HEK293T (cell line): ENCODE data around the gene FHAD1.

Source experiments
- CTCF ChIA-PET: fragments of 350-600 bp; formaldehyde crosslinking; extraction: SDS; loops from one replicate; lab custom pipeline; 2021; ENCODE audit warnings: antibody characterized with exemption, inconsistent platforms; lab: Yijun Ruan, JAX
- POLR2A ChIA-PET: fragments of 350-600 bp; formaldehyde crosslinking; extraction: SDS; loops from one replicate; lab custom pipeline; 2020; ENCODE audit warnings: antibody characterized with exemption, inconsistent platforms; lab: Yijun Ruan, JAX
- DNase-seq: peaks from one replicate; pipeline ENCODE4 v3.0.0; 2012; ENCODE audit warnings: mixed read lengths; ENCODE audit errors: extremely low spot score
- ARNT ChIP-seq: fragments of 450-650 bp; IDR thresholded peaks from 2 replicates; pipeline ENCODE4 v1.6.1; 2017; ENCODE audit warnings: mild to moderate bottlenecking
- BHLHE40 ChIP-seq: fragments of 450-650 bp; IDR thresholded peaks from 2 replicates; pipeline ENCODE4 v1.6.1; 2016; ENCODE audit warnings: mild to moderate bottlenecking, moderate library complexity, borderline replicate concordance
- CTBP1 ChIP-seq: fragments of 450-650 bp; IDR thresholded peaks from 2 replicates; pipeline ENCODE4 v1.6.1; 2016; ENCODE audit warnings: borderline replicate concordance
- ELF4 ChIP-seq: fragments of 450-650 bp; IDR thresholded peaks from 2 replicates; pipeline ENCODE4 v1.6.1; 2017; ENCODE audit warnings: antibody characterized with exemption
- FOXA1 ChIP-seq: fragments of 450-650 bp; IDR thresholded peaks from 2 replicates; pipeline ENCODE4 v1.6.1; 2016; ENCODE audit warnings: mild to moderate bottlenecking
- FOXK2 ChIP-seq: fragments of 450-650 bp; IDR thresholded peaks from 2 replicates; pipeline ENCODE4 v1.6.1; 2016; ENCODE audit warnings: mild to moderate bottlenecking
- FOXM1 ChIP-seq: fragments of 450-650 bp; IDR thresholded peaks from 2 replicates; pipeline ENCODE4 v1.6.1; 2017; ENCODE audit warnings: mild to moderate bottlenecking, borderline replicate concordance
- HDGF ChIP-seq: fragments of 450-650 bp; IDR thresholded peaks from 2 replicates; pipeline ENCODE4 v1.6.1; 2017; ENCODE audit warnings: antibody characterized with exemption, borderline replicate concordance
- L3MBTL2 ChIP-seq: fragments of 450-650 bp; conservative IDR thresholded peaks from 2 replicates; pipeline ENCODE4 v1.6.1; 2016; ENCODE audit warnings: mild to moderate bottlenecking
- LEF1 ChIP-seq: fragments of 450-650 bp; IDR thresholded peaks from 2 replicates; pipeline ENCODE4 v1.6.1; 2017; ENCODE audit warnings: mild to moderate bottlenecking, borderline replicate concordance
- NFRKB ChIP-seq: fragments of 450-650 bp; IDR thresholded peaks from 2 replicates; pipeline ENCODE4 v1.6.1; 2016; ENCODE audit warnings: mild to moderate bottlenecking, moderate library complexity
- PKNOX1 ChIP-seq: fragments of 450-650 bp; IDR thresholded peaks from 2 replicates; pipeline ENCODE4 v1.6.1; 2016
- SP1 ChIP-seq: fragments of 450-650 bp; IDR thresholded peaks from 2 replicates; pipeline ENCODE4 v1.6.1; 2017
- SUZ12 ChIP-seq: fragments of 450-650 bp; IDR thresholded peaks from 2 replicates; pipeline ENCODE4 v1.6.1; 2016; ENCODE audit warnings: mild to moderate bottlenecking
- TARDBP ChIP-seq: fragments of 450-650 bp; IDR thresholded peaks from 2 replicates; pipeline ENCODE4 v1.6.1; 2016
- ZNF384 ChIP-seq: fragments of 450-650 bp; IDR thresholded peaks from 2 replicates; pipeline ENCODE4 v1.6.1; 2016

The FHAD1 gene

GRCh38 chr1:15358565-15359133 is 111.6 kb downstream of the FHAD1 start:
- DNase-seq, result no peak
- POLR2A ChIA-PET, result no interaction called here
- CTCF ChIA-PET, result no interaction called here
- TF ChIP-seq LEF1, result no peak
- TF ChIP-seq FOXA1, result no peak
- no peak for TF ChIP-seq SP1
- no peak for TF ChIP-seq FOXK2
- TF ChIP-seq ZNF384, result no peak
- no peak for TF ChIP-seq TARDBP
- TF ChIP-seq ELF4, result no peak
- TF ChIP-seq ARNT, result no peak
- TF ChIP-seq NFRKB, result no peak
- TF ChIP-seq FOXM1, result no peak
- no peak for TF ChIP-seq PKNOX1
- TF ChIP-seq SUZ12, result no peak
- no peak for TF ChIP-seq CTBP1
- TF ChIP-seq BHLHE40, result no peak
- TF ChIP-seq L3MBTL2, result no peak
- no peak for TF ChIP-seq HDGF

GRCh38 chr1:15360700-15361099 is 113.7 kb downstream of the FHAD1 start:
- no peak for DNase-seq
- ChIA-PET CTCF (no interaction called here), POLR2A (no interaction called here)
- TF ChIP-seq SP1 (no peak), ARNT (no peak), ZNF384 (no peak), CTBP1 (no peak), ELF4 (no peak), LEF1 (no peak), FOXM1 (no peak), FOXK2 (no peak)

DNA sequence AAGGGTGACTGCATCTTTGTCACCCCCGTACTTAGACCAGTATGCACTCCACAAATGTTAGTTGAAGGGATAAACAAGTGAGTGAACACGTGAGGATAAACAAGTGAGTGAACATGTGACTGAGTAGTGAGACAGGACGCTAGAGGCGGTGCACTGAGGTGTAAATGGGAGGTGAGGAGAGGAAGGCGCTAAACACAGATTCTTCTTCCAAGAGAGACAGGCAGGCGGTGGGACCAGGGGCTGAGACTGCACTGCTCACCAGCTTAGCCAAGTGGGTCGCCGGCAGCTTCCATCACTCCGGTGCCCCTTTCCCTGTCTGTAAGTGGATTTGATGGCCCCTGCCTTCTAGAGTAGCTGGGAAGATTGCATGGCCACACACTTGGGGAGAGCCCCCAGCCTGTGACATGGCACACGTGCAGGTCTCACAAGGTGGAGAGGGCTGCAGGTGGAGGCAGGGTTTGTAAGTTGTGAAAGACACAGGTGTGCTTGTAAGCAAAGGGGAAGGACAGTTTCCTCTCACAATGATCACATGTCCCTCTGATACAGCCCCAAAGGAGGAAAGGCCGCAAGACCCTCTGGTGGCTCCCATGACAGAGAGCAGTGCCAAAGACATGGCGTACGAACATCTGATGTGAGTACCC is 115.2 kb downstream of the FHAD1 start:
- TF ChIP-seq HDGF (no peak), TARDBP (no peak), CTBP1 (no peak), ZNF384 (no peak), ELF4 (no peak), BHLHE40 (no peak), L3MBTL2 (no peak), SP1 (no peak), LEF1 (no peak), FOXK2 (no peak), PKNOX1 (no peak), ARNT (no peak), SUZ12 (no peak), FOXA1 (no peak), FOXM1 (no peak), NFRKB (no peak)
- CTCF ChIA-PET, result no interaction called here
- DNase-seq, result no peak
- POLR2A ChIA-PET, result no interaction called here

- TF ChIP-seq TARDBP (no peak), ARNT (no peak), NFRKB (no peak), SUZ12 (no peak), L3MBTL2 (no peak), FOXM1 (no peak), LEF1 (no peak), HDGF (no peak), FOXA1 (no peak), BHLHE40 (no peak), FOXK2 (no peak), ELF4 (no peak), ZNF384 (no peak), PKNOX1 (no peak)
- CTCF ChIA-PET, result no interaction called here
- DNase-seq, result no peak
- POLR2A ChIA-PET, result no interaction called here
Measured at GRCh38 chr1:15362737-15363128, 115.7 kb downstream of the FHAD1 start.

DNA sequence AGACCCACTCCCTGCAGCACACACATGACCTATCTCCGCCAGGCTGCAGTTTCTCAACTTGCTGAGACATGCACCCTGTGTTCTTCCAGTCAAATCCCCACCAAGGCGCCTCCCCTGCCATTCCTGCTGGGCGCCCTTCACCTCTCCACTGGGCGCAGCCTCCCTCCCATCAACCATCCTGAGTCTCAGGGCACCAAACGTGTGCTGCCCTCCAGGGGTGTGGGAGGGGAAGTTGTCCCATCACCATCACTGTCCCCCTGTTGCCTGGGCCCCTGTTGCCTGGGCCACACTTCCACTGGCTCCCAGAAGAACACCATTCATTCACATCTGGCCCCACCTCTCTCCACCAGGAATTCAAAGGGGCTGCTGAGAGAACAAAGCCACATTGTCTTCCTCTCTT is 117.7 kb downstream of the FHAD1 start:
- CTCF ChIA-PET, result no interaction called here
- no peak for DNase-seq
- POLR2A ChIA-PET, result no interaction called here
- TF ChIP-seq FOXK2, result no peak
- no peak for TF ChIP-seq L3MBTL2
- TF ChIP-seq ARNT, result no peak
- no peak for TF ChIP-seq ZNF384
- TF ChIP-seq PKNOX1, result no peak
- no peak for TF ChIP-seq LEF1
- TF ChIP-seq TARDBP, result no peak
- TF ChIP-seq HDGF, result no peak
- no peak for TF ChIP-seq FOXA1
- no peak for TF ChIP-seq NFRKB
- TF ChIP-seq BHLHE40, result no peak
- no peak for TF ChIP-seq SUZ12
- TF ChIP-seq SP1, result no peak
- no peak for TF ChIP-seq FOXM1
- TF ChIP-seq CTBP1, result no peak
- no peak for TF ChIP-seq ELF4
